H9 (cell line): Measurements from ENCODE around the gene NCOR1. TPM values are rescaled to one million over a fixed set of nuclear protein-coding genes. Genes with fewer than 3 reads are reported as not detected.

Experiments used
- DNase-seq: peaks from one replicate; pipeline ENCODE4 v3.0.0-alpha.2; 2017
- H2AFZ ChIP-seq: one replicate; pipeline ENCODE4 v1.6.1; 2013; ENCODE audit warnings: mild to moderate bottlenecking, low read length, control low read depth, moderate library complexity
- H2AK5ac ChIP-seq: 2 replicates; pipeline ENCODE4 v1.6.1; 2013; ENCODE audit warnings: low read length, control low read depth, mixed read lengths; ENCODE audit not compliant: insufficient read length
- H2BK120ac ChIP-seq: one replicate; pipeline ENCODE4 v1.6.1; 2013; ENCODE audit warnings: low read depth, mild to moderate bottlenecking, low read length, control low read depth, inconsistent platforms; ENCODE audit not compliant: poor library complexity, severe bottlenecking
- H2BK12ac ChIP-seq: 2 replicates; pipeline ENCODE4 v1.6.1; 2013; ENCODE audit warnings: low read length, control low read depth, mixed read lengths, low read depth; ENCODE audit not compliant: insufficient read length
- H2BK15ac ChIP-seq: 2 replicates; pipeline ENCODE4 v1.6.1; 2013; ENCODE audit warnings: low read depth, low read length, control low read depth
- H2BK20ac ChIP-seq: one replicate; pipeline ENCODE4 v1.6.1; 2013; ENCODE audit warnings: low read depth, mild to moderate bottlenecking, low read length, control low read depth, inconsistent platforms; ENCODE audit not compliant: poor library complexity, severe bottlenecking
- H2BK5ac ChIP-seq: 2 replicates; pipeline ENCODE4 v1.6.1; 2013; ENCODE audit warnings: low read length, control low read depth, mixed read lengths; ENCODE audit not compliant: insufficient read length
- H3K14ac ChIP-seq: 2 replicates; pipeline ENCODE4 v1.6.1; 2013; ENCODE audit warnings: low read length, control low read depth; ENCODE audit not compliant: insufficient read depth
- H3K18ac ChIP-seq: 2 replicates; pipeline ENCODE4 v1.6.1; 2013; ENCODE audit warnings: low read depth, mild to moderate bottlenecking, mixed read lengths, low read length, control low read depth; ENCODE audit not compliant: insufficient read length
- H3K23ac ChIP-seq: 2 replicates; pipeline ENCODE4 v1.6.1; 2013; ENCODE audit warnings: low read length, control low read depth, mixed read lengths, low read depth; ENCODE audit not compliant: insufficient read length
- H3K23me2 ChIP-seq: 2 replicates; pipeline ENCODE4 v1.6.1; 2013; ENCODE audit warnings: low read depth, mild to moderate bottlenecking, mixed read lengths, low read length, control low read depth; ENCODE audit not compliant: insufficient read length, poor library complexity, severe bottlenecking
- H3K27ac ChIP-seq: 2 replicates; pipeline ENCODE4 v1.5.1; 2013; ENCODE audit warnings: low read length, control low read depth, mixed read lengths, low read depth; ENCODE audit not compliant: insufficient read length
- H3K27me3 ChIP-seq: 2 replicates; pipeline ENCODE4 v1.6.1; 2013; ENCODE audit warnings: low read length, control low read depth, inconsistent platforms; ENCODE audit not compliant: insufficient read depth
- H3K4ac ChIP-seq: 2 replicates; pipeline ENCODE4 v1.6.1; 2013; ENCODE audit warnings: low read depth, mild to moderate bottlenecking, control low read depth, inconsistent platforms, low read length, moderate library complexity
- H3K4me1 ChIP-seq: 2 replicates; pipeline ENCODE4 v1.6.1; 2013; ENCODE audit warnings: low read length, control low read depth, inconsistent platforms; ENCODE audit not compliant: insufficient read depth
- H3K4me2 ChIP-seq: 2 replicates; pipeline ENCODE4 v1.6.1; 2013; ENCODE audit warnings: low read length, control low read depth, mixed read lengths; ENCODE audit not compliant: insufficient read length, insufficient read depth
- H3K56ac ChIP-seq: 2 replicates; pipeline ENCODE4 v1.6.1; 2013; ENCODE audit warnings: low read depth, mild to moderate bottlenecking, mixed read lengths, low read length, control low read depth; ENCODE audit not compliant: insufficient read length
- H3K79me1 ChIP-seq: 2 replicates; pipeline ENCODE4 v1.6.1; 2013; ENCODE audit warnings: low read depth, mild to moderate bottlenecking, moderate library complexity, low read length, control low read depth, inconsistent platforms; ENCODE audit not compliant: insufficient read depth, poor library complexity, severe bottlenecking
- H3K79me2 ChIP-seq: 2 replicates; pipeline ENCODE4 v1.6.1; 2013; ENCODE audit warnings: low read length, control low read depth, inconsistent platforms; ENCODE audit not compliant: insufficient read depth
- H3K9ac ChIP-seq: 2 replicates; pipeline ENCODE4 v1.6.1; 2013; ENCODE audit warnings: low read length, control low read depth, mixed read lengths; ENCODE audit not compliant: insufficient read length; ENCODE audit errors: extremely low read depth
- H3K9me3 ChIP-seq: one replicate; pipeline ENCODE4 v1.6.1; 2013; ENCODE audit warnings: low read depth, low read length, inconsistent platforms; ENCODE audit not compliant: control insufficient read depth
- H3T11ph ChIP-seq: one replicate; pipeline ENCODE4 v1.6.1; 2013; ENCODE audit warnings: mild to moderate bottlenecking, low read length, control low read depth, inconsistent platforms
- H4K20me1 ChIP-seq: one replicate; pipeline ENCODE4 v1.6.1; 2013; ENCODE audit not compliant: control insufficient read depth, insufficient read length, insufficient read depth
- H4K5ac ChIP-seq: 2 replicates; pipeline ENCODE4 v1.6.1; 2013; ENCODE audit warnings: low read depth, mild to moderate bottlenecking, mixed read lengths, low read length, control low read depth; ENCODE audit not compliant: insufficient read length
- H4K8ac ChIP-seq: replicated peaks from 2 replicates; pipeline ENCODE4 v1.6.1; 2013; ENCODE audit warnings: low read length, control low read depth, mixed read lengths, low read depth; ENCODE audit not compliant: insufficient read length
- H4K91ac ChIP-seq: 2 replicates; pipeline ENCODE4 v1.6.1; 2013; ENCODE audit warnings: low read depth, mild to moderate bottlenecking, moderate library complexity, mixed read lengths, low read length, control low read depth; ENCODE audit not compliant: insufficient read length
- H3K27ac Mint-ChIP-seq, 3 experiments: 2 replicates in 2 of 3; 3 replicates in 1 of 3; pipeline ENCODE4 v1.8.0; 2020 to 2021; ENCODE audit warnings: mixed read lengths in 3 of 3, mild to moderate bottlenecking in 1 of 3, moderate library complexity in 1 of 3
- H3K27me3 Mint-ChIP-seq: 2 replicates; pipeline ENCODE4 v1.8.0; 2021; ENCODE audit warnings: low read depth, mild to moderate bottlenecking, moderate library complexity, mixed read lengths
- H3K36me3 Mint-ChIP-seq, 3 experiments: 2 replicates in 2 of 3; 3 replicates in 1 of 3; pipeline ENCODE4 v1.8.0; 2020 to 2021; ENCODE audit warnings: low read depth in 3 of 3, mixed read lengths in 3 of 3; ENCODE audit not compliant: insufficient read depth in 1 of 3
- H3K4me1 Mint-ChIP-seq, 2 experiments: 2 replicates each; pipeline ENCODE4 v1.8.0; 2020; ENCODE audit warnings: mixed read lengths in 2 of 2
- H3K4me3 Mint-ChIP-seq, 2 experiments: 2 replicates in 1 of 2; 3 replicates in 1 of 2; pipeline ENCODE4 v1.8.0; 2020 to 2021; ENCODE audit warnings: mild to moderate bottlenecking in 2 of 2, mixed read lengths in 2 of 2, moderate library complexity in 1 of 2
- H3K9me3 Mint-ChIP-seq, 2 experiments: 2 replicates in 1 of 2; 3 replicates in 1 of 2; pipeline ENCODE4 v1.8.0; 2020; ENCODE audit warnings: mild to moderate bottlenecking in 2 of 2, mixed read lengths in 2 of 2, moderate library complexity in 1 of 2
- total RNA-seq: library from RNA; stranded (reverse); gene quantifications from 2 replicates; pipeline ENCODE4 v1.2.1, GENCODE V29; 2021
- TF ChIP-seq, protein P1 (sequence below): fragments of 200-600 bp; sonication (generic); conservative IDR thresholded peaks from 3 replicates; pipeline ENCODE4 v1.8.0; 2021; ENCODE audit warnings: antibody characterized with exemption, mild to moderate bottlenecking

Gene NCOR1
- total RNA-seq, 1 experiment from 2014 or later: 119 TPM

DNA sequence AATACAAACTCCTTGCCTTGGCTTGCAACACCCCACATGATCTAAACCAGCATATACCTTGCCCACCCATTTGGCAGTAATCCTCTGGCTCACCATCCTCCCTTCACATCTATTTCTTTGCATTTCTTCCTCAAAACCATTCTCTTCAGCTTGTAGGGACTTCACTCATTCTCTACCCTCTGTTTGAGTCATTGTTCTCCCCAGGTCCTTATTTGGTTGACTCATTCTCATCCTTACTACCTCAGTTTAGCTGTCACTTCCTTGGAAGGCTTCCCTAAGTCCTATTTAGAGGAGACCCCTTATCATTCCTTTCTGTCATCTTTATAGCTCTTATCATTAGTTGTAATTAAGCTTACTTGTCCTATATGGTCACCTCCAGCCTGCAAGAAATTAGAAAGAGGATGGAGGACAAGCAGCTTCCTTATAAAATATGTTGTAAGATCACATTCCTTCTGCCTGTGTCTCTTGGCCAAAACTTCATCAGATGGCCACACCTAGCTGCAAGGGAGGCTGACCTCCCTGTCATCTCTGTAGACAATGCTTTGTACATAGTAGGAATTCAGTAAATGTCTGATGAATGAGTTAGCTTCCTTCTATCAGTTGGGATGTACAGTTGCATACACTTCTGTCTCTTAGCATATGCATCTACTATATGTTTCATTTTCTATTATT is 214.0 kb downstream of the NCOR1 start:
- Histone ChIP-seq H2AK5ac (no peak overlapping the region), H3K56ac (no peak overlapping the region), H3K27me3 (no peaks in the 10 kb centered on the region), H3K9ac (no peak overlapping the region), H3K4me1 (0 out of 2 replicates have a peak, but pooled peaks cover 4% of the 10 kb centered on the region), H2BK5ac (no peak overlapping the region), H3K27ac (no peak overlapping the region), H3K9me3 (no peaks in the 10 kb centered on the region), H3T11ph (no peak overlapping the region), H3K18ac (no peak overlapping the region), H3K4ac (no peak overlapping the region), H3K79me1 (peaks cover 8% of the 10 kb centered on the region), H3K14ac (no peak overlapping the region), H4K8ac (no peak overlapping the region), H3K23ac (no peak overlapping the region), H2AFZ (no peak overlapping the region), H3K4me2 (peak overlapping the region; percentile 93), H2BK15ac (no peak overlapping the region), H2BK12ac (no peak overlapping the region), H2BK120ac (no peak overlapping the region), H3K79me2 (peaks cover 13% of the 10 kb centered on the region; the same call in 1 of the 2 replicates), H4K5ac (no peak overlapping the region), H4K91ac (no peak overlapping the region), H2BK20ac (no peak overlapping the region), H4K20me1 (no peaks in the 10 kb centered on the region), H3K23me2 (peaks cover 7% of the 10 kb centered on the region)
- peaks cover 13 to 16% of the 10 kb centered on the region in 2 experiments for H3K4me1 Mint-ChIP-seq
- H3K36me3 Mint-ChIP-seq: peaks cover 47 to 57% (median 56%) of the 10 kb centered on the region in 3 experiments
- H3K4me3 Mint-ChIP-seq: peak overlapping the region; percentile 92 to 96
- H3K27ac Mint-ChIP-seq: no peak overlapping the region
- H3K9me3 Mint-ChIP-seq: peaks cover 7 to 10% of the 10 kb centered on the region in 2 experiments
- no peak for DNase-seq
- H3K27me3 Mint-ChIP-seq: no peaks in the 10 kb centered on the region
- TF ChIP-seq, protein P1, sequence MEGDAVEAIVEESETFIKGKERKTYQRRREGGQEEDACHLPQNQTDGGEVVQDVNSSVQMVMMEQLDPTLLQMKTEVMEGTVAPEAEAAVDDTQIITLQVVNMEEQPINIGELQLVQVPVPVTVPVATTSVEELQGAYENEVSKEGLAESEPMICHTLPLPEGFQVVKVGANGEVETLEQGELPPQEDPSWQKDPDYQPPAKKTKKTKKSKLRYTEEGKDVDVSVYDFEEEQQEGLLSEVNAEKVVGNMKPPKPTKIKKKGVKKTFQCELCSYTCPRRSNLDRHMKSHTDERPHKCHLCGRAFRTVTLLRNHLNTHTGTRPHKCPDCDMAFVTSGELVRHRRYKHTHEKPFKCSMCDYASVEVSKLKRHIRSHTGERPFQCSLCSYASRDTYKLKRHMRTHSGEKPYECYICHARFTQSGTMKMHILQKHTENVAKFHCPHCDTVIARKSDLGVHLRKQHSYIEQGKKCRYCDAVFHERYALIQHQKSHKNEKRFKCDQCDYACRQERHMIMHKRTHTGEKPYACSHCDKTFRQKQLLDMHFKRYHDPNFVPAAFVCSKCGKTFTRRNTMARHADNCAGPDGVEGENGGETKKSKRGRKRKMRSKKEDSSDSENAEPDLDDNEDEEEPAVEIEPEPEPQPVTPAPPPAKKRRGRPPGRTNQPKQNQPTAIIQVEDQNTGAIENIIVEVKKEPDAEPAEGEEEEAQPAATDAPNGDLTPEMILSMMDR: no peak
